PFSK-1 (cell line): ENCODE measurements around the gene SEC24D.

ENCODE experiments used
- FOXP2 ChIP-seq: optimal IDR thresholded peaks from 2 replicates; pipeline ENCODE3; 2011; ENCODE audit warnings: borderline replicate concordance, control low read depth, inconsistent platforms; ENCODE audit not compliant: insufficient read depth; ENCODE audit errors: extremely low read length, extremely low read depth
- POLR2AphosphoS5 ChIP-seq: IDR thresholded peaks from 2 replicates; pipeline ENCODE4 v1.6.1; 2012; ENCODE audit warnings: low read depth, mild to moderate bottlenecking, control low read depth, low read length, moderate library complexity
- REST ChIP-seq, 2 experiments: IDR thresholded peaks; 2 replicates each; pipeline versions ENCODE4 v1.6.1 to v1.8.0; 2011 to 2012; ENCODE audit warnings: low read depth in 2 of 2, low read length in 2 of 2, control low read depth in 1 of 2, inconsistent platforms in 1 of 2, mild to moderate bottlenecking in 1 of 2, moderate library complexity in 1 of 2; ENCODE audit not compliant: insufficient read depth in 1 of 2

- TF ChIP-seq POLR2AphosphoS5 (no peak), FOXP2 (no peak), REST (IDR thresholded peaks at IDR 0.05; ENCODE audit: insufficient read depth in 1 of 2, low read depth in 2 of 2, low read length in 2 of 2) (no peak)
Observed at GRCh38 chr4:118798658-118799057, 37.3 kb downstream of the SEC24D start.
